ENCODE measurements around the gene IRAK2. TPM values are rescaled to one million over a fixed set of nuclear protein-coding genes. Genes with fewer than 3 reads are reported as not detected.

Gene IRAK2
- total RNA-seq, 1 donor from 2014 or later = 2.0 TPM

- Mint-ChIP-seq H3K27me3 (ENCODE audit: low read depth, unreplicated experiment) (no peaks in the 10 kb centered on the region), H3K36me3 (ENCODE audit: low read depth, unreplicated experiment) (peaks cover 3% of the 10 kb centered on the region), H3K9me3 (ENCODE audit: unreplicated experiment) (no peaks in the 10 kb centered on the region), H3K27ac (ENCODE audit: unreplicated experiment) (peak overlapping the region; percentile 69), H3K4me1 (ENCODE audit: low read depth, unreplicated experiment) (peaks cover 14% of the 10 kb centered on the region), H3K4me3 (ENCODE audit: unreplicated experiment) (no peak overlapping the region)
- Histone ChIP-seq H3K9me3 (ENCODE audit: insufficient read depth, low read depth, low read length) (no peaks in the 10 kb centered on the region), H3K27ac (ENCODE audit: low read depth, low read length) (peak overlapping the region; percentile 30), H3K36me3 (ENCODE audit: insufficient read depth, low read length) (no peaks in the 10 kb centered on the region), H3K79me2 (ENCODE audit: insufficient read depth, low read length) (no peaks in the 10 kb centered on the region), H3K9ac (ENCODE audit: low read length) (peak overlapping the region; percentile 20), H3K27me3 (ENCODE audit: insufficient read depth, low read length) (no peaks in the 10 kb centered on the region), H3K4me3 (ENCODE audit: insufficient read depth, low read depth, low read length) (no peak overlapping the region), H3K4me1 (ENCODE audit: insufficient read depth, low read length) (peaks cover 7% of the 10 kb centered on the region), H2AFZ (ENCODE audit: low read depth, low read length) (no peak overlapping the region), H4K20me1 (ENCODE audit: insufficient read depth, low read length) (no peaks in the 10 kb centered on the region), H3K4me2 (ENCODE audit: low read length) (no peak overlapping the region)
- no peak for FAIRE-seq
- DNase-seq (ENCODE audit: low read depth) = peak; percentile 74
- TF ChIP-seq EZH2 (IDR thresholded peaks at IDR 0.05; ENCODE audit: insufficient read depth, low read length) (no peak), CTCF (IDR thresholded peaks at IDR 0.05; ENCODE audit: insufficient read depth, low read depth, low read length) (no peak)
Measured at GRCh38 chr3:10185804-10186762, 21.4 kb downstream of the IRAK2 start.

GRCh38 chr3:10187290-10187876 lies 22.7 kb downstream of the IRAK2 start:
- no peak overlapping the region for H3K4me2 ChIP-seq (ENCODE audit: low read length)
- no peak for TF ChIP-seq EZH2 (IDR thresholded peaks at IDR 0.05; ENCODE audit: insufficient read depth, low read length)
- no peak for TF ChIP-seq CTCF (IDR thresholded peaks at IDR 0.05; ENCODE audit: insufficient read depth, low read depth, low read length)
- H3K27me3 ChIP-seq (ENCODE audit: insufficient read depth, low read length) = no peaks in the 10 kb centered on the region
- H3K36me3 ChIP-seq (ENCODE audit: insufficient read depth, low read length) = no peaks in the 10 kb centered on the region
- no peaks in the 10 kb centered on the region for H3K9me3 ChIP-seq (ENCODE audit: insufficient read depth, low read depth, low read length)
- H3K9ac ChIP-seq (ENCODE audit: low read length) = no peak overlapping the region
- H3K27me3 Mint-ChIP-seq (ENCODE audit: low read depth, unreplicated experiment) = no peaks in the 10 kb centered on the region
- H3K4me3 ChIP-seq (ENCODE audit: insufficient read depth, low read depth, low read length) = no peak overlapping the region
- FAIRE-seq = no peak
- no peak overlapping the region for H3K4me3 Mint-ChIP-seq (ENCODE audit: unreplicated experiment)
- no peaks in the 10 kb centered on the region for H4K20me1 ChIP-seq (ENCODE audit: insufficient read depth, low read length)
- H3K9me3 Mint-ChIP-seq (ENCODE audit: unreplicated experiment) = no peaks in the 10 kb centered on the region
- peaks cover 23% of the 10 kb centered on the region for H3K4me1 Mint-ChIP-seq (ENCODE audit: low read depth, unreplicated experiment)
- no peak overlapping the region for H3K27ac Mint-ChIP-seq (ENCODE audit: unreplicated experiment)
- no peaks in the 10 kb centered on the region for H3K79me2 ChIP-seq (ENCODE audit: insufficient read depth, low read length)
- peaks cover 3% of the 10 kb centered on the region for H3K36me3 Mint-ChIP-seq (ENCODE audit: low read depth, unreplicated experiment)
- DNase-seq (ENCODE audit: low read depth) = no peak
- H2AFZ ChIP-seq (ENCODE audit: low read depth, low read length) = no peak overlapping the region
- no peak overlapping the region for H3K27ac ChIP-seq (ENCODE audit: low read depth, low read length)
- peaks cover 19% of the 10 kb centered on the region for H3K4me1 ChIP-seq (ENCODE audit: insufficient read depth, low read length)

Data from astrocyte (in vitro differentiated cells and primary cell).